ENCODE data around the gene BEX4. TPM values are rescaled to one million over a fixed set of nuclear protein-coding genes. Genes with fewer than 3 reads are reported as not detected.
"Not testable (repeated sequence)": the region's sequence is repeated elsewhere in the genome, so short reads cannot be mapped to it uniquely, and the experiment has no call there.

Gene BEX4
- total and polyA plus RNA-seq, 4 experiments from 2014 or later = 38.9 to 101 (median 48.9) TPM

- Mint-ChIP-seq H3K4me1 (peaks cover 0 to 17% (median 4%) of the 10 kb centered on the region in 4 donors), H3K36me3 (peaks cover 3 to 10% of the 10 kb centered on the region in 2 donors), H3K4me3 (no peak overlapping the region), H3K9me3 (no peaks in the 10 kb centered on the region), H3K27ac (no peak overlapping the region), H3K27me3 (peaks cover 0 to 1% of the 10 kb centered on the region in 2 donors)
- no peaks in the 10 kb centered on the region for H3K27me3 ChIP-seq (ENCODE audit: insufficient read depth, low read length)
- H3K9me3 ChIP-seq (ENCODE audit: control insufficient read depth in 1 of 2, low read length in 2 of 2) = no peaks in the 10 kb centered on the region
- no peak overlapping the region for H3K27ac ChIP-seq (ENCODE audit: low read depth, low read length)
- peaks cover 12% of the 10 kb centered on the region for H3K4me1 ChIP-seq (ENCODE audit: insufficient read depth, low read length)
- DNase-seq = no peak
- ChIA-PET POLR2A (ENCODE audit: partially characterized antibody) (interaction anchor here (0.6 to 2.0 kb wide), 2 partner anchors 110 to 252 kb away, joined by 3 to 10 read pairs; no protein-coding TSS in a partner anchor), CTCF (ENCODE audit: partially characterized antibody) (interaction anchor here (2.7 kb wide), 1 partner anchor 248 kb away, joined by 8 read pairs; no protein-coding TSS in a partner anchor)
- H3K4me3 ChIP-seq (ENCODE audit: low read length in 2 of 2) = no peak overlapping the region
- no peaks in the 10 kb centered on the region for H3K36me3 ChIP-seq (ENCODE audit: insufficient read depth, low read length)
- intact Hi-C loops (cut with micrococcal nuclease) = loop anchor here (10.0 kb wide), 1 partner anchor 132 kb away; no protein-coding TSS in a partner anchor
Observed at GRCh38 chrX:103212749-103213457, 2.0 kb upstream of the BEX4 start.

- Mint-ChIP-seq H3K36me3 (peaks cover 3 to 10% of the 10 kb centered on the region in 2 donors), H3K27ac (peak overlapping the region in 6 of 7 donors; percentile 9 to 82 (median 60)), H3K9me3 (no peaks in the 10 kb centered on the region), H3K4me1 (peaks cover 0 to 17% (median 4%) of the 10 kb centered on the region in 4 donors), H3K4me3 (peak overlapping the region; percentile 68 to 92 (median 74)), H3K27me3 (peaks cover 0 to 1% of the 10 kb centered on the region in 2 donors)
- H3K27ac ChIP-seq (ENCODE audit: low read depth, low read length) = peak overlapping the region; percentile 77
- CTCF ChIA-PET (ENCODE audit: partially characterized antibody) = interaction anchor here (1.2 kb wide), 1 partner anchor 248 kb away, joined by 3 read pairs; no protein-coding TSS in a partner anchor
- H3K36me3 ChIP-seq (ENCODE audit: insufficient read depth, low read length) = no peaks in the 10 kb centered on the region
- peak overlapping the region; percentile 9 to 17 for H3K4me3 ChIP-seq (ENCODE audit: low read length in 2 of 2)
- DNase-seq = peak in 3 of 5 donors; percentile 24 to 50 (median 37)
- intact Hi-C loops (cut with micrococcal nuclease) = loop anchor here (2.0 to 10.0 kb wide), 4 partner anchors 39 to 471 kb away; partner anchors contain the start of genes BEX2, MORF4L2 and TCEAL8
- H3K4me1 ChIP-seq (ENCODE audit: insufficient read depth, low read length) = peaks cover 12% of the 10 kb centered on the region
- H3K9me3 ChIP-seq (ENCODE audit: control insufficient read depth in 1 of 2, low read length in 2 of 2) = no peaks in the 10 kb centered on the region
- H3K27me3 ChIP-seq (ENCODE audit: insufficient read depth, low read length) = no peaks in the 10 kb centered on the region
- POLR2A ChIA-PET (ENCODE audit: partially characterized antibody) = interaction anchor here (0.7 to 1.8 kb wide), 4 partner anchors 39 to 249 kb away, joined by 4 to 10 read pairs (median 6); partner anchors contain the start of genes BEX2 and TCEAL8
Observed at GRCh38 chrX:103215425-103215991, 600 bp downstream of the BEX4 start.

- H3K27ac Mint-ChIP-seq = no peak overlapping the region
- H3K9me3 Mint-ChIP-seq = peaks cover 0 to 2% (median 0%) of the 10 kb centered on the region in 8 donors
- H3K9me3 ChIP-seq (ENCODE audit: control insufficient read depth in 1 of 2, low read length in 2 of 2) = no peaks in the 10 kb centered on the region
- H3K36me3 Mint-ChIP-seq = peaks cover 3 to 6% of the 10 kb centered on the region in 2 donors
- H3K27ac ChIP-seq (ENCODE audit: low read depth, low read length) = no peak overlapping the region
- H3K4me1 Mint-ChIP-seq = peaks cover 0 to 10% (median 0%) of the 10 kb centered on the region in 4 donors
- peaks cover 9 to 14% of the 10 kb centered on the region in 2 donors for H3K27me3 Mint-ChIP-seq
- POLR2A ChIA-PET (ENCODE audit: partially characterized antibody) = no interaction called here
- intact Hi-C loops (cut with micrococcal nuclease) = no loop called here
- H3K4me1 ChIP-seq (ENCODE audit: insufficient read depth, low read length) = peaks cover 7% of the 10 kb centered on the region
- H3K4me3 Mint-ChIP-seq = no peak overlapping the region
- H3K4me3 ChIP-seq (ENCODE audit: low read length in 2 of 2) = no peak overlapping the region
- DNase-seq = no peak
- CTCF ChIA-PET (ENCODE audit: partially characterized antibody) = no interaction called here
- H3K36me3 ChIP-seq (ENCODE audit: insufficient read depth, low read length) = no peaks in the 10 kb centered on the region
- no peaks in the 10 kb centered on the region for H3K27me3 ChIP-seq (ENCODE audit: insufficient read depth, low read length)
Observed at GRCh38 chrX:103220511-103221323, 5.8 kb downstream of the BEX4 start.

- CTCF ChIA-PET (ENCODE audit: partially characterized antibody) = not testable (repeated sequence)
Observed at GRCh38 chrX:103225918-103226317, 11.0 kb downstream of the BEX4 start.

GRCh38 chrX:103233263-103233662 lies 18.4 kb downstream of the BEX4 start:
- H3K4me1 ChIP-seq (ENCODE audit: insufficient read depth, low read length) = no peaks in the 10 kb centered on the region
- H3K9me3 ChIP-seq (ENCODE audit: control insufficient read depth in 1 of 2, low read length in 2 of 2) = no peaks in the 10 kb centered on the region
- ChIA-PET CTCF (ENCODE audit: partially characterized antibody) (no interaction called here), POLR2A (ENCODE audit: partially characterized antibody) (no interaction called here)
- intact Hi-C loops (cut with micrococcal nuclease) = no loop called here
- no peak overlapping the region for H3K27ac Mint-ChIP-seq
- no peaks in the 10 kb centered on the region for H3K36me3 Mint-ChIP-seq
- no peak overlapping the region for H3K4me3 ChIP-seq (ENCODE audit: low read length in 2 of 2)
- no peak overlapping the region for H3K27ac ChIP-seq (ENCODE audit: low read depth, low read length)
- H3K4me1 Mint-ChIP-seq = no peaks in the 10 kb centered on the region
- DNase-seq = no peak
- H3K36me3 ChIP-seq (ENCODE audit: insufficient read depth, low read length) = no peaks in the 10 kb centered on the region
- peaks cover 0 to 1% of the 10 kb centered on the region in 2 donors for H3K27me3 Mint-ChIP-seq
- no peaks in the 10 kb centered on the region for H3K9me3 Mint-ChIP-seq
- no peak overlapping the region for H3K4me3 Mint-ChIP-seq
- no peaks in the 10 kb centered on the region for H3K27me3 ChIP-seq (ENCODE audit: insufficient read depth, low read length)

More at GRCh38 chrX:103225918-103226317, 11.0 kb downstream of the BEX4 start:
- H3K9me3 Mint-ChIP-seq; H3K4me1 ChIP-seq (ENCODE audit: insufficient read depth, low read length); H3K27ac ChIP-seq (ENCODE audit: low read depth, low read length); intact Hi-C loops (cut with micrococcal nuclease); H3K9me3 ChIP-seq (ENCODE audit: control insufficient read depth in 1 of 2, low read length in 2 of 2); H3K27ac Mint-ChIP-seq; H3K4me3 Mint-ChIP-seq; H3K4me3 ChIP-seq (ENCODE audit: low read length in 2 of 2); DNase-seq; H3K36me3 ChIP-seq (ENCODE audit: insufficient read depth, low read length); POLR2A ChIA-PET (ENCODE audit: partially characterized antibody); H3K36me3 Mint-ChIP-seq; H3K4me1 Mint-ChIP-seq; H3K27me3 ChIP-seq (ENCODE audit: insufficient read depth, low read length): not testable (repeated sequence)
- peaks cover 9 to 15% of the 10 kb centered on the region in 2 donors for H3K27me3 Mint-ChIP-seq

GRCh38 chrX:103234869-103235268 lies 20.0 kb downstream of the BEX4 start:
- ChIA-PET CTCF (ENCODE audit: partially characterized antibody) (no interaction called here), POLR2A (ENCODE audit: partially characterized antibody) (no interaction called here)
- Histone ChIP-seq H3K27me3 (ENCODE audit: insufficient read depth, low read length) (no peaks in the 10 kb centered on the region), H3K9me3 (ENCODE audit: control insufficient read depth in 1 of 2, low read length in 2 of 2) (no peaks in the 10 kb centered on the region), H3K36me3 (ENCODE audit: insufficient read depth, low read length) (no peaks in the 10 kb centered on the region), H3K27ac (ENCODE audit: low read depth, low read length) (no peak overlapping the region), H3K4me3 (ENCODE audit: low read length in 2 of 2) (no peak overlapping the region), H3K4me1 (ENCODE audit: insufficient read depth, low read length) (no peaks in the 10 kb centered on the region)
- intact Hi-C loops (cut with micrococcal nuclease) = no loop called here
- no peak for DNase-seq
- H3K4me1 Mint-ChIP-seq = no peaks in the 10 kb centered on the region
- no peak overlapping the region for H3K27ac Mint-ChIP-seq
- H3K4me3 Mint-ChIP-seq = no peak overlapping the region
- no peaks in the 10 kb centered on the region for H3K36me3 Mint-ChIP-seq
- no peaks in the 10 kb centered on the region for H3K9me3 Mint-ChIP-seq
- H3K27me3 Mint-ChIP-seq = no peaks in the 10 kb centered on the region

GRCh38 chrX:103235608-103236007 lies 20.7 kb downstream of the BEX4 start:
- H3K9me3 ChIP-seq (ENCODE audit: control insufficient read depth in 1 of 2, low read length in 2 of 2); H3K4me3 Mint-ChIP-seq: not testable (repeated sequence)

More at GRCh38 chrX:103235608-103236007, 20.7 kb downstream of the BEX4 start:
- H3K27ac Mint-ChIP-seq; H3K4me3 ChIP-seq (ENCODE audit: low read length in 2 of 2); H3K27me3 ChIP-seq (ENCODE audit: insufficient read depth, low read length); H3K27me3 Mint-ChIP-seq; H3K36me3 ChIP-seq (ENCODE audit: insufficient read depth, low read length); H3K4me1 Mint-ChIP-seq; POLR2A ChIA-PET (ENCODE audit: partially characterized antibody); H3K4me1 ChIP-seq (ENCODE audit: insufficient read depth, low read length); intact Hi-C loops (cut with micrococcal nuclease); CTCF ChIA-PET (ENCODE audit: partially characterized antibody); H3K27ac ChIP-seq (ENCODE audit: low read depth, low read length); H3K9me3 Mint-ChIP-seq; DNase-seq; H3K36me3 Mint-ChIP-seq: not testable (repeated sequence)

Data from CD4-positive, alpha-beta memory T cell (primary cell).